SK-N-SH (cell line): Measurements from ENCODE around the gene NFX1. TPM values are rescaled to one million over a fixed set of nuclear protein-coding genes. Genes with fewer than 3 reads are reported as not detected.

Experiments
- CTCF ChIA-PET: fragments of 300-600, 350-600 bp; formaldehyde crosslinking; extraction: SDS; loops from one replicate; lab custom pipeline; 2021; lab: Yijun Ruan, JAX
- POLR2A ChIA-PET: fragments of 350-600 bp; sonication (Branson Sonifier 250); formaldehyde crosslinking; extraction: SDS; loops from one replicate; lab custom pipeline; 2020; ENCODE audit warnings: antibody characterized with exemption, inconsistent platforms; lab: Yijun Ruan, JAX
- DNase-seq: peaks from one replicate; pipeline ENCODE4 v3.0.0; 2012
- H2AFZ ChIP-seq: fragments of 200-600 bp; sonication (generic); 2 replicates; pipeline ENCODE4 v1.8.1; 2016; ENCODE audit warnings: antibody characterized with exemption, mild to moderate bottlenecking, low read depth
- H3F3A ChIP-seq: fragments of 200-600 bp; sonication (generic); replicated peaks from 2 replicates; pipeline ENCODE3; 2016; ENCODE audit warnings: antibody characterized with exemption, mild to moderate bottlenecking; ENCODE audit not compliant: insufficient read depth
- H3K27ac ChIP-seq, 2 experiments: fragments of 200-500 bp in 1 of 2; fragments of 200-600 bp in 1 of 2; sonication (Bioruptor generic) in 1 of 2; sonication (generic), shearing (Covaris generic) in 1 of 2; 2 replicates each; pipeline versions ENCODE4 v1.5.1 to v1.6.1; 2014 to 2016; ENCODE audit warnings: low read depth in 2 of 2, inconsistent platforms in 1 of 2, low read length in 1 of 2, mild to moderate bottlenecking in 1 of 2, mixed read lengths in 1 of 2
- H3K27me3 ChIP-seq: fragments of 200-600 bp; sonication (generic), shearing (Covaris generic); 2 replicates; pipeline ENCODE4 v1.6.1; 2016; ENCODE audit warnings: mixed run types; ENCODE audit not compliant: insufficient read depth
- H3K36me3 ChIP-seq, 2 experiments: fragments of 200-500 bp in 1 of 2; fragments of 200-600 bp in 1 of 2; sonication (Bioruptor generic) in 1 of 2; sonication (generic) in 1 of 2; replicated peaks in 1 of 2; 2 replicates each; pipeline versions ENCODE3 to v1.5.1; 2014 to 2016; ENCODE audit warnings: low read length in 1 of 2, mild to moderate bottlenecking in 1 of 2; ENCODE audit not compliant: insufficient read depth in 2 of 2, control insufficient read depth in 1 of 2
- H3K4me1 ChIP-seq, 2 experiments: fragments of 200-500 bp in 1 of 2; fragments of 200-600 bp in 1 of 2; sonication (Bioruptor generic) in 1 of 2; sonication (generic), shearing (Covaris generic) in 1 of 2; 2 replicates each; pipeline versions ENCODE4 v1.5.1 to v1.6.1; 2014 to 2016; ENCODE audit warnings: low read depth in 1 of 2, low read length in 1 of 2, mixed run types in 1 of 2; ENCODE audit not compliant: insufficient read depth in 2 of 2, control insufficient read depth in 1 of 2
- H3K4me2 ChIP-seq: fragments of 200-600 bp; sonication (generic), shearing (Covaris generic); 2 replicates; pipeline ENCODE4 v1.6.1; 2017; ENCODE audit warnings: mixed run types
- H3K4me3 ChIP-seq, 2 experiments: fragments of 200-500 bp in 1 of 2; fragments of 200-600 bp in 1 of 2; sonication (Bioruptor generic) in 1 of 2; sonication (generic), shearing (Covaris generic) in 1 of 2; 2 replicates each; pipeline versions ENCODE4 v1.5.1 to v1.8.1; 2014 to 2016; ENCODE audit warnings: low read depth in 2 of 2, inconsistent platforms in 1 of 2, low read length in 1 of 2, mild to moderate bottlenecking in 1 of 2, mixed read lengths in 1 of 2, moderate library complexity in 1 of 2
- H3K79me2 ChIP-seq: fragments of 200-600 bp; sonication (generic); 2 replicates; pipeline ENCODE4 v1.8.1; 2017; ENCODE audit warnings: mild to moderate bottlenecking; ENCODE audit not compliant: insufficient read depth
- H3K9ac ChIP-seq: fragments of 200-600 bp; sonication (generic); 2 replicates; pipeline ENCODE4 v1.6.1; 2017; ENCODE audit warnings: mixed run types
- H3K9me2 ChIP-seq: fragments of 200-600 bp; sonication (generic); 2 replicates; pipeline ENCODE4 v1.6.1; 2017; ENCODE audit warnings: mixed run types
- H3K9me3 ChIP-seq: fragments of 200-600 bp; sonication (generic); 2 replicates; pipeline ENCODE4 v1.6.1; 2017; ENCODE audit warnings: mixed run types, mild to moderate bottlenecking, moderate library complexity
- H4K20me1 ChIP-seq: fragments of 200-600 bp; sonication (generic); 2 replicates; pipeline ENCODE4 v1.6.1; 2017; ENCODE audit warnings: mild to moderate bottlenecking, mixed run types; ENCODE audit not compliant: insufficient read depth
- ELF1 ChIP-seq: IDR thresholded peaks from 2 replicates; pipeline ENCODE4 v1.4.0; 2012
- EZH2phosphoT487 ChIP-seq: fragments of 200-600 bp; sonication (generic); IDR thresholded peaks from 2 replicates; pipeline ENCODE4 v1.6.1; 2017; ENCODE audit warnings: low read depth, mixed run types, mild to moderate bottlenecking, antibody characterized with exemption, moderate library complexity, borderline replicate concordance
- FOXM1 ChIP-seq: IDR thresholded peaks from 2 replicates; pipeline ENCODE4 v1.4.0; 2012; ENCODE audit warnings: low read depth, mild to moderate bottlenecking
- GABPA ChIP-seq: IDR thresholded peaks from 2 replicates; pipeline ENCODE4 v1.4.0; 2012; ENCODE audit warnings: low read depth, mild to moderate bottlenecking
- GATA2 ChIP-seq: sonication (generic); formaldehyde crosslinking; IDR thresholded peaks from 2 replicates; pipeline ENCODE4 v1.5.0; 2020; ENCODE audit warnings: mild to moderate bottlenecking, missing genetic modification reagents
- IRF3 ChIP-seq: fragments of 150-350 bp; IDR thresholded peaks from 2 replicates; pipeline ENCODE4 v1.6.1; 2016; ENCODE audit warnings: mild to moderate bottlenecking, low read depth, low read length
- JUND ChIP-seq: IDR thresholded peaks from 2 replicates; pipeline ENCODE4 v1.4.0; 2012
- MEF2A ChIP-seq: IDR thresholded peaks from 2 replicates; pipeline ENCODE4 v1.4.0; 2012; ENCODE audit warnings: low read depth, borderline replicate concordance
- NRF1 ChIP-seq: IDR thresholded peaks from 2 replicates; pipeline ENCODE4 v1.6.1; 2012; ENCODE audit warnings: low read depth, mild to moderate bottlenecking, low read length
- POLR2AphosphoS5 ChIP-seq: IDR thresholded peaks from 2 replicates; pipeline ENCODE4 v1.6.1; 2012; ENCODE audit warnings: low read depth, low read length
- RAD21 ChIP-seq: IDR thresholded peaks from 2 replicates; pipeline ENCODE4 v1.6.1; 2012; ENCODE audit warnings: mild to moderate bottlenecking, low read length
- REST ChIP-seq: IDR thresholded peaks from 2 replicates; pipeline ENCODE4 v1.6.1; 2012; ENCODE audit warnings: mild to moderate bottlenecking, low read depth, low read length, moderate library complexity
- RFX5 ChIP-seq: IDR thresholded peaks from 2 replicates; pipeline ENCODE4 v1.6.1; 2012; ENCODE audit warnings: mild to moderate bottlenecking, improper control_type of control experiment, low read length
- RXRA ChIP-seq: IDR thresholded peaks from 2 replicates; pipeline ENCODE4 v1.4.0; 2012; ENCODE audit warnings: low read depth, mild to moderate bottlenecking, borderline replicate concordance
- SMC3 ChIP-seq: IDR thresholded peaks from 2 replicates; pipeline ENCODE4 v1.6.1; 2012; ENCODE audit warnings: low read depth, low read length, improper control_type of control experiment
- TAF1 ChIP-seq: IDR thresholded peaks from 2 replicates; pipeline ENCODE4 v1.6.1; 2012; ENCODE audit warnings: low read depth, mild to moderate bottlenecking, low read length, moderate library complexity, borderline replicate concordance
- TCF12 ChIP-seq: IDR thresholded peaks from 2 replicates; pipeline ENCODE4 v1.4.0; 2012
- TEAD4 ChIP-seq: IDR thresholded peaks from 2 replicates; pipeline ENCODE4 v1.4.0; 2012; ENCODE audit warnings: mild to moderate bottlenecking, borderline replicate concordance; ENCODE audit not compliant: insufficient read depth
- USF1 ChIP-seq: IDR thresholded peaks from 2 replicates; pipeline ENCODE4 v1.4.0; 2012; ENCODE audit warnings: low read depth, borderline replicate concordance
- WGBS: methylation state at CpG from one replicate; pipeline ENCODE4 v1.1.6; 2017; ENCODE audit warnings: low lambda C conversion rate; 5-methylcytosine and 5-hydroxymethylcytosine counted together
- polyA plus RNA-seq, 3 experiments: library from polyadenylated mRNA; depleted of rRNA; stranded (reverse); fragments of >200 nt; gene quantifications; 2 replicates each; pipeline ENCODE4 v1.2.3, GENCODE V29; 2012

The NFX1 gene
- polyA plus RNA-seq, 1 of the 3 experiments (the other 2 are of a cell fraction), result 19.6 TPM

GRCh38 chr9:33377089-33377715 lies 86.9 kb downstream of the NFX1 start:
- no peak overlapping the region for H3K4me3 ChIP-seq
- no peak overlapping the region for H3K27ac ChIP-seq
- H2AFZ ChIP-seq, result no peak overlapping the region
- peaks cover 4% of the 10 kb centered on the region for H3F3A ChIP-seq
- H3K4me1 ChIP-seq, result peaks cover 0 to 6% of the 10 kb centered on the region in 2 experiments; a peak in 1 of 4 replicates
- ChIA-PET POLR2A (no interaction called here), CTCF (interaction anchor here (5.7 to 8.0 kb wide), 2 partner anchors 37 to 87 kb away, joined by 52 to 103 read pairs; no protein-coding TSS in a partner anchor)
- WGBS, result 93% methylated on average over 12 of the region's 12 CpGs
- no peak for DNase-seq
- H3K27me3 ChIP-seq, result no peaks in the 10 kb centered on the region
- H3K9ac ChIP-seq, result no peak overlapping the region
- H3K9me2 ChIP-seq, result no peaks in the 10 kb centered on the region
- no peaks in the 10 kb centered on the region for H3K36me3 ChIP-seq
- TF ChIP-seq TCF12 (no peak), NRF1 (no peak), GATA2 (CRISPR knock-in tag) (no peak), RXRA (no peak), ELF1 (no peak), POLR2AphosphoS5 (no peak)
- H3K9me3 ChIP-seq, result no peaks in the 10 kb centered on the region
- no peaks in the 10 kb centered on the region for H4K20me1 ChIP-seq
- no peak overlapping the region for H3K4me2 ChIP-seq
- no peaks in the 10 kb centered on the region for H3K79me2 ChIP-seq

GRCh38 chr9:33378121-33378795 lies 87.9 kb downstream of the NFX1 start:
- H3F3A ChIP-seq, result peaks cover 4% of the 10 kb centered on the region
- H4K20me1 ChIP-seq, result no peaks in the 10 kb centered on the region
- H3K4me2 ChIP-seq, result no peak overlapping the region
- peaks cover 0 to 6% of the 10 kb centered on the region in 2 experiments; a peak in 1 of 4 replicates for H3K4me1 ChIP-seq
- POLR2A ChIA-PET, result no interaction called here
- no peak for DNase-seq
- H3K9me2 ChIP-seq, result no peaks in the 10 kb centered on the region
- no peak for TF ChIP-seq MEF2A
- no peak for TF ChIP-seq RFX5
- TF ChIP-seq FOXM1, result no peak
- no peak for TF ChIP-seq GABPA
- no peak for TF ChIP-seq USF1
- no peak for TF ChIP-seq IRF3
- TF ChIP-seq RAD21, result no peak
- TF ChIP-seq EZH2phosphoT487, result no peak
- TF ChIP-seq SMC3, result no peak
- no peak for TF ChIP-seq REST
- TF ChIP-seq TAF1, result no peak
- no peak for TF ChIP-seq ELF1
- TF ChIP-seq TEAD4, result no peak
- TF ChIP-seq JUND, result no peak
- no peaks in the 10 kb centered on the region for H3K36me3 ChIP-seq
- H3K27ac ChIP-seq, result no peak overlapping the region
- no peaks in the 10 kb centered on the region for H3K9me3 ChIP-seq
- no peaks in the 10 kb centered on the region for H3K27me3 ChIP-seq
- no peak overlapping the region for H3K9ac ChIP-seq
- no peak overlapping the region for H2AFZ ChIP-seq
- H3K4me3 ChIP-seq, result no peak overlapping the region
- CTCF ChIA-PET, result interaction anchor here (8.0 kb wide), 1 partner anchor 86 kb away, joined by 103 read pairs; no protein-coding TSS in a partner anchor
- H3K79me2 ChIP-seq, result no peaks in the 10 kb centered on the region
- WGBS, result 73% methylated on average over 8 of the region's 9 CpGs
